Measurements from ENCODE around the gene ORAI3. TPM values are rescaled to one million over a fixed set of nuclear protein-coding genes. Genes with fewer than 3 reads are reported as not detected.

The ORAI3 gene
- total RNA-seq, 1 experiment from 2014 or later = 5.7 TPM

DNA sequence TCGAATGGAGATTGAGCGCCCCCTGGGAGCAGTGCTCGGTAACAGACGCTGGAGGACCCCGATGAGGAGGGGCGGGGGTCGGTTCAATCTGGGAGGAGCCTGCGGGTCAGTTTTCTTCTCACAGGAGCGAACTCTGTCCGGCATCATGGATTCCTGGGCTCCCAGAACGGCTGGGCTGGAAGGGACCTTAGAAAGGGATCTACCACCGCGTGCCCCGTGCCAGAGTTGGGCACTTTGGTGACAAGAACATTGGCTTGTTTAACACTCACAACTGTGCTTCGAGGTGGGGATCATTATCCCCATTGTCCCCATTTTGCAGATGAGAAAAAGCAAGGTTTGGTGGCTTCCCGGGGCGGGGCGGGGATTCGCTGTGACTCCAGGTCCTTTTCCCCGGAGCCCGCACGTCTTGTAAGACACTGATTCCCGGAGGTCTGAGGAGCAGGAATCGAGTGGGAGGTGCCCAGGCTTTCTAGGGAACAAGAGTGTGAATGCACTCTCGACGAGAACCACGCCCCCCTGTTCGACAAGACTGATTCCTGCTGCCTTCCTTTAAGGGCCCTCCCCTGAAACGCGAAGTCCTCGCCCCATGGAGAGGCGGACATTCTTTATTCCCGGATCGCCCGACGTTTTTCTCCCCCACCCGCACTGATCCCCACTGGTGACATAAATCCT is 27.0 kb upstream of the ORAI3 start:
- ChIA-PET CTCF (no interaction called here), POLR2A (ENCODE audit: unreplicated experiment) (no interaction called here)
- Histone ChIP-seq H3K9me2 (replicated peaks; ENCODE audit: low read length) (no peaks in the 10 kb centered on the region), H3K4me2 (ENCODE audit: low read length) (peak overlapping the region; percentile 96), H3K79me2 (ENCODE audit: low read length) (peaks cover 6% of the 10 kb centered on the region), H3K4me3 (ENCODE audit: low read length) (peak overlapping the region; percentile 78), H2AFZ (ENCODE audit: low read length) (peak overlapping the region; percentile 96), H4K20me1 (ENCODE audit: low read length) (no peaks in the 10 kb centered on the region), H3K36me3 (ENCODE audit: low read depth, low read length) (no peaks in the 10 kb centered on the region; the same call in 1 of the 2 replicates), H3K27ac (ENCODE audit: low read length) (peak overlapping the region; percentile 51), H3K9ac (ENCODE audit: low read length) (peak overlapping the region; percentile 63), H3F3A (ENCODE audit: low read length, unreplicated experiment) (no peaks in the 10 kb centered on the region), H3K27me3 (ENCODE audit: low read length) (no peaks in the 10 kb centered on the region), H3K9me3 (ENCODE audit: low read length) (no peaks in the 10 kb centered on the region), H3K4me1 (ENCODE audit: insufficient read depth, low read length) (peaks cover 7% of the 10 kb centered on the region)
- intact Hi-C loops (cut with micrococcal nuclease) = loop anchor here (1.0 kb wide), 1 partner anchor 26 kb away; the partner anchor contains the start of gene CTF1
- DNase-seq (peak; percentile 72), ATAC-seq (peak; percentile 3)
- TF ChIP-seq, protein P1, sequence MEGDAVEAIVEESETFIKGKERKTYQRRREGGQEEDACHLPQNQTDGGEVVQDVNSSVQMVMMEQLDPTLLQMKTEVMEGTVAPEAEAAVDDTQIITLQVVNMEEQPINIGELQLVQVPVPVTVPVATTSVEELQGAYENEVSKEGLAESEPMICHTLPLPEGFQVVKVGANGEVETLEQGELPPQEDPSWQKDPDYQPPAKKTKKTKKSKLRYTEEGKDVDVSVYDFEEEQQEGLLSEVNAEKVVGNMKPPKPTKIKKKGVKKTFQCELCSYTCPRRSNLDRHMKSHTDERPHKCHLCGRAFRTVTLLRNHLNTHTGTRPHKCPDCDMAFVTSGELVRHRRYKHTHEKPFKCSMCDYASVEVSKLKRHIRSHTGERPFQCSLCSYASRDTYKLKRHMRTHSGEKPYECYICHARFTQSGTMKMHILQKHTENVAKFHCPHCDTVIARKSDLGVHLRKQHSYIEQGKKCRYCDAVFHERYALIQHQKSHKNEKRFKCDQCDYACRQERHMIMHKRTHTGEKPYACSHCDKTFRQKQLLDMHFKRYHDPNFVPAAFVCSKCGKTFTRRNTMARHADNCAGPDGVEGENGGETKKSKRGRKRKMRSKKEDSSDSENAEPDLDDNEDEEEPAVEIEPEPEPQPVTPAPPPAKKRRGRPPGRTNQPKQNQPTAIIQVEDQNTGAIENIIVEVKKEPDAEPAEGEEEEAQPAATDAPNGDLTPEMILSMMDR (conservative IDR thresholded peaks at IDR 0.05; ENCODE audit: low read depth, low read length) = peak; percentile 76
- no peak for TF ChIP-seq EZH2 (IDR thresholded peaks at IDR 0.05; ENCODE audit: low read length, unreplicated experiment)
- BruUV-seq (replicated peaks) = no TSS peak

DNA sequence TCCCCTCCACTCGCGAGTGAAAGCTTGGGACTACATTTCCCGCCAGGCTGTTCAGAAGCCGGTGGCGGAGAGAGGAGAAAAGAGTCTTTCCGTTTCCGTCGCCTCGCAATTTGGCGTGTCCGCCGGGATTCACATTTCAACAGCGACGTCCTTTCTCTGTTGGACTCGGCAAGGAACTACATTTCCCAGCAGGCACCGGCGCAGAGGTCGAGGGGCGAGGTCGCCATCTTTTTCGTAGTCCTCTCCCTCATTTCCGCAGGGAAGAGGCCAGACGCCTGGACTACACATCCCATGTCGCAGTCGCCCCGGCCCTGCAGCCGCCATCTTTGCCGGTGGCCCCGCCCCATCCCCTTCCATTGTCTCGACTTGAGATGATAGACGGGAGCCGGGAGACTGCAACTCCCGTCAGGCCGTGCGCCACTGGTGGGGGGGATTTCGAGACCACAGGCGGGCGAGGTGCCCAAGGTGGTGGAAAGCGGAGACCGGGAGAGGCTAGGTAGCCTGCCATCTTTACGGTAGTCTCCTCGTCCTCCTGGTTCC is 26.4 kb upstream of the ORAI3 start:
- no peaks in the 10 kb centered on the region for H4K20me1 ChIP-seq (ENCODE audit: low read length)
- no peaks in the 10 kb centered on the region; the same call in 1 of the 2 replicates for H3K36me3 ChIP-seq (ENCODE audit: low read depth, low read length)
- H3K4me3 ChIP-seq (ENCODE audit: low read length) = peak overlapping the region; percentile 86
- TSS peak; percentile 88 for BruUV-seq (replicated peaks)
- no peaks in the 10 kb centered on the region for H3K9me3 ChIP-seq (ENCODE audit: low read length)
- peaks cover 6% of the 10 kb centered on the region for H3K79me2 ChIP-seq (ENCODE audit: low read length)
- H3K4me1 ChIP-seq (ENCODE audit: insufficient read depth, low read length) = peaks cover 7% of the 10 kb centered on the region
- POLR2A ChIA-PET (ENCODE audit: unreplicated experiment) = no interaction called here
- no peaks in the 10 kb centered on the region for H3F3A ChIP-seq (ENCODE audit: low read length, unreplicated experiment)
- peak overlapping the region; percentile 86 for H3K9ac ChIP-seq (ENCODE audit: low read length)
- no peaks in the 10 kb centered on the region for H3K27me3 ChIP-seq (ENCODE audit: low read length)
- H2AFZ ChIP-seq (ENCODE audit: low read length) = peak overlapping the region; percentile 96
- no peaks in the 10 kb centered on the region for H3K9me2 ChIP-seq (replicated peaks; ENCODE audit: low read length)
- H3K4me2 ChIP-seq (ENCODE audit: low read length) = peak overlapping the region; percentile 96
- intact Hi-C loops (cut with micrococcal nuclease) = loop anchor here (1.0 kb wide), 1 partner anchor 26 kb away; the partner anchor contains the start of gene CTF1
- DNase-seq (peak; percentile 97), ATAC-seq (peak; percentile 86)
- TF ChIP-seq, protein P1 (conservative IDR thresholded peaks at IDR 0.05; ENCODE audit: low read depth, low read length) = no peak
- CTCF ChIA-PET = no interaction called here
- H3K27ac ChIP-seq (ENCODE audit: low read length) = peak overlapping the region; percentile 78

DNA sequence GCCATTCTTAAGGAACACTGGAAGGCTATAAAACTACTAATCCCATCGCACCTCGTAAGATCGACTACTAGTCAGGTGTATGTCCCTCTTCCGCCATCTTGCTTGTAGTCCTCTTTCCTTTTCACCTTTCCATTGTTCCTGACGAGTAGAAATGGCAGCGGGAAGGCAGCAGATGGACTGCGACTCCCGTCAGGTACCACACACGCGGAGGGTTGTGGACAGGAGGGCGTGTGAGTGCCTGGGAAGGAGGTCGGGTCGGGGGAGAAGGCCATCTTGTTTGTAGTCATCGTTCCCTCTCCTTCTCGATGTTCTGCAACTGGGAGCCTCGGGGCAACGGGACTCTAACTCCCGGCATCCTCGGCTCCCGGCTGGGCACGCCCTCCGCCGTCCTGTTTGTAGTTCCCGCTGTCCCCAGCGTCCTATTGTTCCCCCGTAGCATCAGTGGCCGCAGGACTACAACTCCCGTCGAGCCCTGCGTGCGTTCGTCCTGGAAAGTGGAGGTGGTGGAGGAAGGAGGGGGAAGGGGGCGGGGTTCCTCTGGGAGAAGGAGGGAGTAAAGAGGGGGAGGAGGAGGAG is 25.8 kb upstream of the ORAI3 start:
- intact Hi-C loops (cut with micrococcal nuclease) = loop anchor here (1.0 kb wide), 1 partner anchor 27 kb away; the partner anchor contains the start of gene CTF1
- peaks cover 7% of the 10 kb centered on the region for H3K4me1 ChIP-seq (ENCODE audit: insufficient read depth, low read length)
- peak overlapping the region; percentile 86 for H3K4me3 ChIP-seq (ENCODE audit: low read length)
- no peaks in the 10 kb centered on the region for H3K27me3 ChIP-seq (ENCODE audit: low read length)
- BruUV-seq (replicated peaks) = TSS peak; percentile 61
- H3K9me2 ChIP-seq (replicated peaks; ENCODE audit: low read length) = no peaks in the 10 kb centered on the region
- H3K36me3 ChIP-seq (ENCODE audit: low read depth, low read length) = no peaks in the 10 kb centered on the region; the same call in 1 of the 2 replicates
- H3K27ac ChIP-seq (ENCODE audit: low read length) = peak overlapping the region; percentile 78
- peak; percentile 81 for ATAC-seq
- H3K9ac ChIP-seq (ENCODE audit: low read length) = peak overlapping the region; percentile 86
- peak; percentile 98 for DNase-seq
- POLR2A ChIA-PET (ENCODE audit: unreplicated experiment) = no interaction called here
- no peaks in the 10 kb centered on the region for H4K20me1 ChIP-seq (ENCODE audit: low read length)
- H3F3A ChIP-seq (ENCODE audit: low read length, unreplicated experiment) = no peaks in the 10 kb centered on the region
- H3K79me2 ChIP-seq (ENCODE audit: low read length) = peaks cover 6% of the 10 kb centered on the region
- no peaks in the 10 kb centered on the region for H3K9me3 ChIP-seq (ENCODE audit: low read length)
- CTCF ChIA-PET = no interaction called here
- peak overlapping the region; percentile 73 for H3K4me2 ChIP-seq (ENCODE audit: low read length)
- TF ChIP-seq, protein P1 (conservative IDR thresholded peaks at IDR 0.05; ENCODE audit: low read depth, low read length) = no peak
- no peak for TF ChIP-seq EZH2 (IDR thresholded peaks at IDR 0.05; ENCODE audit: low read length, unreplicated experiment)
- no peak for TF ChIP-seq EZH2phosphoT487 (IDR thresholded peaks at IDR 0.05; ENCODE audit: borderline replicate concordance, low read length)
- H2AFZ ChIP-seq (ENCODE audit: low read length) = peak overlapping the region; percentile 77
